B cell (primary cell): ENCODE results near the gene ASTN2.

Experiments used
- CTCF ChIP-seq: fragments of 200-600 bp; IDR thresholded peaks from one replicate; pipeline ENCODE4 v1.8.0; 2022; ENCODE audit warnings: antibody characterized with exemption, mild to moderate bottlenecking
- EZH2 ChIP-seq: IDR thresholded peaks from 2 replicates; pipeline ENCODE4 v1.6.1; 2012; ENCODE audit warnings: borderline replicate concordance, low read depth, mild to moderate bottlenecking, moderate library complexity, low read length; ENCODE audit not compliant: insufficient read depth, poor library complexity, severe bottlenecking

GRCh38 chr9:116749772-116750171 is 665.1 kb downstream of the ASTN2 start:
- TF ChIP-seq CTCF (no peak), EZH2 (no peak)
